Measurements from ENCODE around the gene NUMBL.
"Not testable (repeated sequence)": the region's sequence is repeated elsewhere in the genome, so short reads cannot be mapped to it uniquely, and the experiment has no call there.

NUMBL gene

DNA sequence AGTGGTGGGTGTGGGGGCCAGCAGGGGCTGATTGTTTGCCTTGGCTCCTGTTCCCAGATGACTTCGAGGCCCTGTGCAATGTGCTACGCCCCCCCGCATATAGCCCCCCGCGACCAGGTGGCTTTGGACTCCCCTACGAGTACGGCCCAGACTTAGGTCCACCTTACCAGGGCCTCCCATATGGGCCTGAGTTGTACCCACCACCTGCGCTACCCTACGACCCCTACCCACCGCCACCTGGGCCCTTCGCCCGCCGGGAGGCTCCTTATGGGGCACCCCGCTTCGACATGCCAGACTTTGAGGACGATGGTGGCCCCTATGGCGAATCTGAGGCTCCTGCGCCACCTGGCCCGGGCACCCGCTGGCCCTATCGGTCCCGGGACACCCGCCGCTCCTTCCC lies 63.5 kb downstream of the NUMBL start:
- no peak for DNase-seq

DNA sequence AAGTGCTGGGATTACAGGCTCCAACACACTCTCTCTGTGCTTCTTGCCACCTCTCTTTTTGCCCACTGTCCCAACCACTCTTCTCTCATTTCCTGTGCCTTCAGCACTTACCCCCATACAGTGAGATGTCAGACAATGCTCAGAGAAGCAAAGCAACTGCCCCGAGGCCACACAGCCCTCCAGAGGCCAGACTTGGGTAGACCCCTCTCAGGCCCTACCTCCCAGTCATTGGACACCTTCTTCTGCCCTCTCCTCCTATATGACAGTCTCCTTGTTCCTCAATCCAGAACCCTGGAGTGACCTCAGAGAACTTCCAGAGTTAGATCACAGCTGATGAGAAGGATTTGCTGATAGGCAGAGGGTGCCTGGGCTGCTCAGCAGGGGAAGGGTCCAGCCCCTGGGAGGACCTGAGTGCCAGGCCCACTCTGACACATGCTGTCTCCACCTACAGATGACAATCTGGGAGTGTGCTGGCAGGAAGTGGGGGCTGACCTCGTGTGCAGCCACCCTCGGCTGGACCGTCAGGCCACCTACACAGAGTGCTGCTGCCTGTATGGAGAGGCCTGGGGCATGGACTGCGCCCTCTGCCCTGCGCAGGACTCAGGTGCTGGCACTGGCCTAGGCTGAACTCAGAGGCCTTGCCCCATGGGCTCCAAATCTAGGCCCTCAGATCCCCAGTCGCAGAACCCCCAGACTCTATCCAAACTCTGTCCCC lies 64.9 kb downstream of the NUMBL start:
- DNase-seq: no peak

DNA sequence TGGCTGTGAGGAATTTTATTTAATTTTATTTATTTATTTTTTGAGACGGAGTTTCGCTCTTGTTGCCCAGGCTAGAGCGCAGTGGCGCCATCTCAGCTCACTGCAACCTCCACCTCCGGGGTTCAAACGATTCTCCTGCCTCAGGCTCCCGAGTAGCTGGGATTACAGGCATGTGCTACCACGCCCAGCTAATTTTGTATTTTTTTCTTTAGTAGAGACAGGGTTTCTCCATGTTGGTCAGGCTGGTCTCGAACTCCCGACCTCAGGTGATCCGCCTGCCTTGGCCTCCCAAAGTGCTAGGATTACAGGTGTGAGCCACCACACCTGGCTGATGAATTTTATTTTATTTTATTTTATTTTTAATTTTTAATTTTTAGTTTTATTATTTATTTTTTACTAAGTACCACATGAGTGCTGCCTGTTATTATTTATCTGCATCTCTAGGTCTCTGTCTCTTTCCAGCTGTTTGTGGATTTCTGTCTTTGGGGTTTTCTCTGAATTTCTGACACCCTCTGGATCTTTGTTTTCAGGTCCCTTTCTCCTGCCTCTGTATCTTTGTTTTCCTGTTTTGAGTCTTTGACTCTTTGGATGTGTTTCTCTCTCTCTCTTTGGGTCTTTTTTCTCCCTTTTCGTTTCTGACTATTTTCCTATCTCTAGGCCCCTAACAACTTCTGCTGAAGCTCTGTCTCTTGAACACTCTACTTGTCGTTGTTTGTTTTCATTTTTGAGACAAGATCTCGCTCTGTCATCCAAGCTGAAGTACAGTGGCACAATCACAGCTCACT lies 65.9 kb downstream of the NUMBL start:
- DNase-seq: not testable (repeated sequence)

DNA sequence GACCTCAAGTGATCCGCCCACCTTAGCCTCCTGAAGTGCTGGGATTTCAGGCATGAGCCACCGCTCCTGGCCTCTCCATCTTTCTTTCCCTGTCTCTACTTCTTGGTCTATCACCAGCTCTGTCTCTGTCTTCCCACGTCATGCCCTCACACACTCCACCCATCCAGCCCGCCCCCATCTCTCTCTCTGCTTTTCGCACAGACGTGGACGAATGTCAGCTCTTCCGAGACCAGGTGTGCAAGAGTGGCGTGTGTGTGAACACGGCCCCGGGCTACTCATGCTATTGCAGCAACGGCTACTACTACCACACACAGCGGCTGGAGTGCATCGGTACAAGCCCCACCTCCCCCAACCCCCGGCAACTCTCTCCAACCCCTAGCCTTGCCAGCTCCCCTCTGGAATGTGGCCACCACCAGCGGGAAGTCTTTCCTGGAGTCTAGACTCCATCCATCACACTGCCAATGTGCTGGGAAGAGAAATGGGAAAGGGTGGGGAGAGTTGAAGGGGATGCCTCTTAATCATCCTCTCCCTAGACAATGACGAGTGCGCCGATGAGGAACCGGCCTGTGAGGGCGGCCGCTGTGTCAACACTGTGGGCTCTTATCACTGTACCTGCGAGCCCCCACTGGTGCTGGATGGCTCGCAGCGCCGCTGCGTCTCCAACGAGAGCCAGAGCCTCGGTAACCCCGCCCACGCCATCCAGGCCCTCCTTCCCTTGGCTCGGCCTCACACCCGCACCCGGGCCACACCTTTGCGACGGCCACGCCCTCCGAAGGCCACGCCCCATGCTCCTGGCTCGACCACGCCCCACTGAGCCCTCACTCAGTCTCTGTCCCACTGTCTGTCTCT lies 66.8 kb downstream of the NUMBL start:
- DNase-seq: no peak

DNA sequence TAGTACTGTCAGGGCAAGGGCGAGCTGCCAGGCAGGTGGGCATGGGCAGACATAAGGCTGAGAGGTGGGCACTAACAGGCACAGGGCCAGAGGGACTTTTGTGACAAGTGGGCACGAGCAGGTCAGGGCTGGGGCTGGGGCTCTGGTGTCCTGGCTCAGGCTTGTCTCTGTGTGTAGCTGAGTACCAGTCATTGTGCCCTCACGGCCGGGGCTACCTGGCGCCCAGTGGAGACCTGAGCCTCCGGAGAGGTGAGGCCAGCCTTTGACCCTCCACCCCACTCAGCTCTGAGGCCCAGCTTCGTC lies 67.7 kb downstream of the NUMBL start:
- DNase-seq: no peak

DNA sequence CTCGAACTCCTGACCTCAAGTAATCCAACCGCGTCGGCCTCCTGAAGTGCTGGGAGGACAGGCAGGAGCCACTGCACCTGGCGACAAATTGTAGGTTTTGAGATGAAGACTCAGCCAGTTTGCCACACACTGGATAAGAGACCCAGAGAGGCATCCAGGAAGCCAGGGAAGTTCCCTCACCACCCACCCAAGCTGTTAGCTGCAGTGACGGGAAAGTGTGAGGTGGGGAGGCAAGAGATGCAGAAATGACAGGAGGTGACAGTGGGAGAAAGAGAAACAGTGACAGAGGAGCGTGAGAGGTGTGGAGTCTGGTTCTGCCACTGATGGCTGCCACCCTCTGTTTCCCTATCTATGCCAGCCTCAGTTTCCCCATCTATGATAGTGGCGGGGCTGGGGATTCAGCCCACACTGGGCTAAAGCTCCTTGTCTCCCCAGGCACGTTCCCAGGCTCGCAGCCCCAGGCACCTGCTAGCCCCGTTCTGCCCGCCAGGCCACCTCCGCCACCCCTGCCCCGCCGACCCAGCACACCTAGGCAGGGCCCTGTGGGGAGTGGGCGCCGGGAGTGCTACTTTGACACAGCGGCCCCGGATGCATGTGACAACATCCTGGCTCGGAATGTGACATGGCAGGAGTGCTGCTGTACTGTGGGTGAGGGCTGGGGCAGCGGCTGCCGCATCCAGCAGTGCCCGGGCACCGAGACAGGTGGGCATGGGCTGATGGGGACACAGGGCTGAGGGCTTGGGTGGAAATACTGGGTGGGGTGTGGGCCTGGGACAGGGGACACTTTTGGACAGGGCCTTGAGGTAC lies 68.3 kb downstream of the NUMBL start:
- no peak for DNase-seq

DNA sequence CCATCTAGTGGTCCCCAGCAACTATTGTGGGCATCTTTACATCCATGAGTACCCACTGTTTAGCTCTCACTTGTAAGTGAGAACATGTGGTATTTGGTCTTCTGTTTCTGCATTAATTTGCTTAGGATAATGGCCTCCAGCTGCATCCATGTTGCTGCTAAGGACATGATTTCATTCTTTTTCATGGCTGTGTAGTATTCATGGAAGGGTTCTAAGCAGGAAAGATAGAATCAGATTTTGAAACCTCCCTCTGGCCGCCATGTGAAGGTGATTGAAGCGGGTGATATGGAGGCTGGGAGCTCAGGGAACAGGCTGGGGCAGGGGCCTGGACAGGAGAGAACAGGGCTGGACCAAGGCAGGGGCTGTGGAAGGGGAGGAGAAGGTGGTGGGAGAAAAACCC lies 69.2 kb downstream of the NUMBL start:
- DNase-seq: no peak

DNA sequence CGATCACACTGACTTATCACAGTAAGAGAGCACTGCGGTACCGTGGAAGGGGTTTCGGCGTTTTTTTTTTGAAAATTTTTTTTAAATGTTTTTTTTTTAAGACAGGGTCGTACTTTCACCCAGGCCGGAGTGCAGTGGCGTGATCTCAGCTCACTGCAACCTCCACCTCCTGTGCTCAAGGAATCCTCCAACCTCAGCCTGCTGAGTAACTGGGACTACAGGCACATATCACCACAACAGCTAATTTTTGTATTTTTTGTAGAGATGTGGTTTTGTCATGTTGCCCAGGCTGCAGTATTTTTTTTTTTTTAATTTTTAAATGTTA lies 70.3 kb downstream of the NUMBL start:
- no peak for DNase-seq

DNA sequence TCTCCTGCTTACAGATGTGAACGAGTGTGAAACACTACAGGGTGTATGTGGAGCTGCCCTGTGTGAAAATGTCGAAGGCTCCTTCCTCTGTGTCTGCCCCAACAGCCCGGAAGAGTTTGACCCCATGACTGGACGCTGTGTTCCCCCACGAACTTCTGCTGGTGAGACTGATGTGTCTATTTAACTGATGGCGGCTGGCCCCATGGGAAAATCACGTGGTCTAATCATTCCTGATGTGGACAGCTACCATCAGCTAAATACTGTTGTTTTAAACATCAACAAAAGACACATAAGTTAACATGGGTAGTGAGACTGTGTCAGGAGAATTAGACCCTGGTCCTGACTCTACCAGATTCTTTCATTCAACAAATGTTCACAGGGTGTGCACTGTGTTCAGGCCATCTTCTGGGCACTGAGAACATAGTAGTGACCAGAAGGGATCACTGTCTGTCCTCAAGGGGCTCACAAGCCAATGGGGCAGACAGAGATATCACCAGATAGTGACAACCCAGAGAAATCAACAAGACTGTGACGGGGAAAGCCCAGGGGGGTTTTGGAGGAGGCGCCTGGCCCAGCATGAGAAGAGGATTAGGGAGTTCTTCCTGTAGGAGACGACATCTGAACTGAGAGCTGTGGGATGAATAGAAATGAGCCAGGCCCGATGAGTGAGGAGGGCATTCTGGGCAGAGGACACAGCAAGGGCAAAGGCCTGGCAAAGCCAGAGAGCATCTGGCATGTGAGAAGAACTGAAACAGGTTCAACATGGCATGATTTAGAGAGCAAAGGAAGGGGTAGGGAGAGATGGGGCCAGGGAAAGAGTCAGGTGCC lies 70.9 kb downstream of the NUMBL start:
- no peak for DNase-seq

DNA sequence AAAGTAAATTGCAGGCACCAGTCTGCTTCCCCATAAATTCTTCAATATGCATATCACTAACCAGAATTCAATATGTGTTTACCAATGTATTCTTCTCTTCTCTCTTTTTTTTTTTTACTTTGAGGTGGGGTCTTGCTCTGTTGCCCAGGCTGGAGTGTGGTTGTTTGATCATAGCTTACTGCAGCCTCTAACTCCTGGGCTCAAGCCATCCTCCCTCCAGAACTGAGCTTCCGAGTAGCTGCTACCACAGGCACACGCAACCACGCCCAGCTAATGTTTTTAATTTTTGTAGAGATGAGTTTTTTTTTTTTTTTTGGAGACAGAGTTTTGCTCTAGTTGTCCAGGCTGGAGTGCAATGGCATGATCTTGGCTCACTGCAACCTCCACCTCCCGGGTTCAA lies 72.5 kb downstream of the NUMBL start:
- DNase-seq: no peak

DNA sequence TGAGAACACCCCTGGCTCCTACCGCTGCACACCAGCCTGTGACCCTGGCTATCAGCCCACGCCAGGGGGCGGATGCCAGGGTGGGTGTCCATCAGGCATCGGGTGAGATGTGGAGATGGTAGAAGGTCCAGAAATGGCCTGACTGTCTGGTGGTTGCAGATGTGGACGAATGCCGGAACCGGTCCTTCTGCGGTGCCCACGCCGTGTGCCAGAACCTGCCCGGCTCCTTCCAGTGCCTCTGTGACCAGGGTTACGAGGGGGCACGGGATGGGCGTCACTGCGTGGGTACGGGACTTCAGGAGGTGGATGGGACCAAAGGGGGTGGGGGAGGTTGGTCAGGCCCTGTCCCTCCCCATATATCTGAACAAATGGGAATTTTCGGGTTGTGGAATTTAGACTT lies 73.5 kb downstream of the NUMBL start:
- DNase-seq: no peak

DNA sequence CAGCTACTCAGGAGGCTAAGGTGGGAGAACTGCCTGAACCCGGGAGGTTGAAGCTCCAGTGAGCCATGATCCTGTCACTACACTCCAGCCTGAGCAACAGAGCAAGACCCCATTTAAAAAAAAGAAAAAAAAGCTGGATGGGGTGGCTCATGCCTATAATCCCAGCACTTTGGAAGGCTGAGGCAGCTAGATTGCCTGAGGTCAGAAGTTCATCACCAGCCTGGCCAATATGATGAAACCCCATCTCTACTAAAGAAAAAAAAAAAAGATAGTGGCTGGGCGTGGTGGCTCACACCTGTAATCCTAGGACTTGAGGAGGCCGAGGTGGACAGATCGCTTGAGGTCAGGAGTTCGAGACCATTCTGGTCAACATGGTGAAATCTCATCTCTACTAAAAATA lies 74.3 kb downstream of the NUMBL start:
- no peak for DNase-seq

Data from stimulated activated naive CD4-positive, alpha-beta T cell (primary cell).